ENCODE measurements around the gene KRTAP13-1.
A peak's percentile ranks its signal among the peaks of the same experiment; 100 is the strongest.

Gene KRTAP13-1

GRCh38 chr21:30395731-30396130 is at the start of gene KRTAP13-1:
Gene KRTAP13-1 (plus strand): TSS chr21:30396031. CDS start chr21:30396087, 56 bp downstream.
- no peak within 1 kb of the TSS for H3K9ac ChIP-seq (ENCODE audit: low read length)
- no peak for DNase-seq (ENCODE audit: low read depth)
- H3K4me3 ChIP-seq (ENCODE audit: low read length) = no peak within 1 kb of the TSS
- no peaks in the 10 kb centered on the region for H3K27me3 ChIP-seq (replicated peaks; ENCODE audit: control insufficient read depth, insufficient read depth, low read length)
- no peaks in the 10 kb centered on the region for H3K36me3 ChIP-seq (ENCODE audit: control insufficient read depth, insufficient read depth, low read length, severe bottlenecking)
- H3K4me1 ChIP-seq (ENCODE audit: control insufficient read depth, insufficient read depth, low read length) = no peaks in the 10 kb centered on the region
- peaks cover 5% of the 10 kb centered on the region for H3K9me3 ChIP-seq (ENCODE audit: control insufficient read depth, low read length)

GRCh38 chr21:30348506-30348905 is 47.3 kb upstream of the KRTAP13-1 start, which contains the start of gene KRTAP23-1:
Gene KRTAP23-1 (minus strand): TSS chr21:30348606. CDS start chr21:30348606, 0 bp downstream.
- H3K4me1 ChIP-seq (ENCODE audit: control insufficient read depth, insufficient read depth, low read length) = peaks cover 20% of the 10 kb centered on the region
- peaks cover 7% of the 10 kb centered on the region for H3K9me3 ChIP-seq (ENCODE audit: control insufficient read depth, low read length)
- peaks cover 3% of the 10 kb centered on the region for H3K27me3 ChIP-seq (replicated peaks; ENCODE audit: control insufficient read depth, insufficient read depth, low read length)
- H3K9ac ChIP-seq (ENCODE audit: low read length) = no peak within 1 kb of the TSS
- no peaks in the 10 kb centered on the region for H3K36me3 ChIP-seq (ENCODE audit: control insufficient read depth, insufficient read depth, low read length, severe bottlenecking)
- H3K4me3 ChIP-seq (ENCODE audit: low read length) = no peak within 1 kb of the TSS
- no peak for DNase-seq (ENCODE audit: low read depth)

- DNase-seq (ENCODE audit: low read depth) = no peak
- Histone ChIP-seq H3K9ac (ENCODE audit: low read length) (no peak overlapping the region), H3K4me3 (ENCODE audit: low read length) (no peak overlapping the region), H3K9me3 (ENCODE audit: control insufficient read depth, low read length) (peaks cover 7% of the 10 kb centered on the region), H3K4me1 (ENCODE audit: control insufficient read depth, insufficient read depth, low read length) (peaks cover 20% of the 10 kb centered on the region), H3K27me3 (replicated peaks; ENCODE audit: control insufficient read depth, insufficient read depth, low read length) (peaks cover 3% of the 10 kb centered on the region), H3K36me3 (ENCODE audit: control insufficient read depth, insufficient read depth, low read length, severe bottlenecking) (no peaks in the 10 kb centered on the region)
These were observed 46.3 kb upstream of the KRTAP13-1 start for GRCh38 chr21:30349572-30349971.

GRCh38 chr21:30351534-30351933 is 44.3 kb upstream of the KRTAP13-1 start:
- no peak for DNase-seq (ENCODE audit: low read depth)
- Histone ChIP-seq H3K4me1 (ENCODE audit: control insufficient read depth, insufficient read depth, low read length) (peaks cover 20% of the 10 kb centered on the region), H3K4me3 (ENCODE audit: low read length) (no peak overlapping the region), H3K36me3 (ENCODE audit: control insufficient read depth, insufficient read depth, low read length, severe bottlenecking) (no peaks in the 10 kb centered on the region), H3K9me3 (ENCODE audit: control insufficient read depth, low read length) (no peaks in the 10 kb centered on the region), H3K27me3 (replicated peaks; ENCODE audit: control insufficient read depth, insufficient read depth, low read length) (peaks cover 3% of the 10 kb centered on the region), H3K9ac (ENCODE audit: low read length) (no peak overlapping the region)

- H3K4me1 ChIP-seq (ENCODE audit: control insufficient read depth, insufficient read depth, low read length) = peaks cover 9% of the 10 kb centered on the region
- H3K4me3 ChIP-seq (ENCODE audit: low read length) = no peak overlapping the region
- H3K27me3 ChIP-seq (replicated peaks; ENCODE audit: control insufficient read depth, insufficient read depth, low read length) = no peaks in the 10 kb centered on the region
- no peak for DNase-seq (ENCODE audit: low read depth)
- H3K9ac ChIP-seq (ENCODE audit: low read length) = no peak overlapping the region
- no peaks in the 10 kb centered on the region for H3K36me3 ChIP-seq (ENCODE audit: control insufficient read depth, insufficient read depth, low read length, severe bottlenecking)
- no peaks in the 10 kb centered on the region for H3K9me3 ChIP-seq (ENCODE audit: control insufficient read depth, low read length)
These were observed 41.4 kb upstream of the KRTAP13-1 start for GRCh38 chr21:30354308-30355005.

GRCh38 chr21:30355906-30356305 is 39.9 kb upstream of the KRTAP13-1 start:
- no peak overlapping the region for H3K4me3 ChIP-seq (ENCODE audit: low read length)
- peaks cover 3% of the 10 kb centered on the region for H3K27me3 ChIP-seq (replicated peaks; ENCODE audit: control insufficient read depth, insufficient read depth, low read length)
- H3K4me1 ChIP-seq (ENCODE audit: control insufficient read depth, insufficient read depth, low read length) = no peaks in the 10 kb centered on the region
- no peaks in the 10 kb centered on the region for H3K9me3 ChIP-seq (ENCODE audit: control insufficient read depth, low read length)
- DNase-seq (ENCODE audit: low read depth) = no peak
- no peak overlapping the region for H3K9ac ChIP-seq (ENCODE audit: low read length)
- no peaks in the 10 kb centered on the region for H3K36me3 ChIP-seq (ENCODE audit: control insufficient read depth, insufficient read depth, low read length, severe bottlenecking)

- H3K36me3 ChIP-seq (ENCODE audit: control insufficient read depth, insufficient read depth, low read length, severe bottlenecking) = no peaks in the 10 kb centered on the region
- H3K4me1 ChIP-seq (ENCODE audit: control insufficient read depth, insufficient read depth, low read length) = no peaks in the 10 kb centered on the region
- DNase-seq (ENCODE audit: low read depth) = no peak
- no peak within 1 kb of the TSS for H3K9ac ChIP-seq (ENCODE audit: low read length)
- H3K9me3 ChIP-seq (ENCODE audit: control insufficient read depth, low read length) = no peaks in the 10 kb centered on the region
- no peak within 1 kb of the TSS for H3K4me3 ChIP-seq (ENCODE audit: low read length)
- no peaks in the 10 kb centered on the region for H3K27me3 ChIP-seq (replicated peaks; ENCODE audit: control insufficient read depth, insufficient read depth, low read length)
These were observed 23.6 kb upstream of the KRTAP13-1 start, which contains the start of gene KRTAP13-2 for GRCh38 chr21:30372139-30372770. Gene KRTAP13-2 (minus strand): TSS chr21:30372271. CDS start chr21:30372213, 58 bp downstream.

GRCh38 chr21:30382201-30382600 is 13.6 kb upstream of the KRTAP13-1 start:
- H3K9ac ChIP-seq (ENCODE audit: low read length) = no peak overlapping the region
- H3K4me3 ChIP-seq (ENCODE audit: low read length) = no peak overlapping the region

GRCh38 chr21:30391492-30392025 is 4.3 kb upstream of the KRTAP13-1 start:
- DNase-seq (ENCODE audit: low read depth) = no peak

More at GRCh38 chr21:30382201-30382600, 13.6 kb upstream of the KRTAP13-1 start:
- no peak for DNase-seq (ENCODE audit: low read depth)
- H3K4me1 ChIP-seq (ENCODE audit: control insufficient read depth, insufficient read depth, low read length) = no peaks in the 10 kb centered on the region
- H3K36me3 ChIP-seq (ENCODE audit: control insufficient read depth, insufficient read depth, low read length, severe bottlenecking) = no peaks in the 10 kb centered on the region
- no peaks in the 10 kb centered on the region for H3K27me3 ChIP-seq (replicated peaks; ENCODE audit: control insufficient read depth, insufficient read depth, low read length)
- no peaks in the 10 kb centered on the region for H3K9me3 ChIP-seq (ENCODE audit: control insufficient read depth, low read length)

GRCh38 chr21:30408782-30409494 is 13.1 kb downstream of the KRTAP13-1 start:
- Histone ChIP-seq H3K4me1 (ENCODE audit: control insufficient read depth, insufficient read depth, low read length) (no peaks in the 10 kb centered on the region), H3K4me3 (ENCODE audit: low read length) (peak overlapping the region; percentile 30), H3K36me3 (ENCODE audit: control insufficient read depth, insufficient read depth, low read length, severe bottlenecking) (no peaks in the 10 kb centered on the region), H3K9ac (ENCODE audit: low read length) (peak overlapping the region; percentile 15), H3K9me3 (ENCODE audit: control insufficient read depth, low read length) (no peaks in the 10 kb centered on the region), H3K27me3 (replicated peaks; ENCODE audit: control insufficient read depth, insufficient read depth, low read length) (no peaks in the 10 kb centered on the region)
- no peak for DNase-seq (ENCODE audit: low read depth)

More at GRCh38 chr21:30391492-30392025, 4.3 kb upstream of the KRTAP13-1 start:
- Histone ChIP-seq H3K9ac (ENCODE audit: low read length) (no peak overlapping the region), H3K27me3 (replicated peaks; ENCODE audit: control insufficient read depth, insufficient read depth, low read length) (no peaks in the 10 kb centered on the region), H3K36me3 (ENCODE audit: control insufficient read depth, insufficient read depth, low read length, severe bottlenecking) (no peaks in the 10 kb centered on the region), H3K4me3 (ENCODE audit: low read length) (no peak overlapping the region), H3K9me3 (ENCODE audit: control insufficient read depth, low read length) (peaks cover 9% of the 10 kb centered on the region), H3K4me1 (ENCODE audit: control insufficient read depth, insufficient read depth, low read length) (no peaks in the 10 kb centered on the region)

GRCh38 chr21:30415993-30416392 is 20.2 kb downstream of the KRTAP13-1 start:
- H3K4me1 ChIP-seq (ENCODE audit: control insufficient read depth, insufficient read depth, low read length) = no peaks in the 10 kb centered on the region
- H3K9me3 ChIP-seq (ENCODE audit: control insufficient read depth, low read length) = peaks cover 7% of the 10 kb centered on the region
- H3K36me3 ChIP-seq (ENCODE audit: control insufficient read depth, insufficient read depth, low read length, severe bottlenecking) = no peaks in the 10 kb centered on the region
- no peaks in the 10 kb centered on the region for H3K27me3 ChIP-seq (replicated peaks; ENCODE audit: control insufficient read depth, insufficient read depth, low read length)
- no peak overlapping the region for H3K9ac ChIP-seq (ENCODE audit: low read length)
- no peak for DNase-seq (ENCODE audit: low read depth)
- no peak overlapping the region for H3K4me3 ChIP-seq (ENCODE audit: low read length)
